ENCODE data around the gene CYP19A1. TPM values are rescaled to one million over a fixed set of nuclear protein-coding genes. Genes with fewer than 3 reads are reported as not detected.

Gene CYP19A1
- total RNA-seq, 3 donors from 2014 or later, result 1.0 to 24.9 (median 6.9) TPM

- Histone ChIP-seq H3K27me3 (no peaks in the 10 kb centered on the region), H3K4me1 (no peaks in the 10 kb centered on the region), H3K27ac (peak overlapping the region; percentile 53 to 76), H3K9me3 (no peaks in the 10 kb centered on the region), H3K36me3 (no peaks in the 10 kb centered on the region), H3K4me3 (no peak overlapping the region)
- intact Hi-C loops (cut with DNase I; ENCODE audit: low total_unique reads), result loop anchor here (10.0 kb wide), 2 partner anchors 132 to 1212 kb away; no protein-coding TSS in a partner anchor
- no peak for DNase-seq (ENCODE audit: low spot score in 2 of 2)
- TF ChIP-seq CTCF (IDR thresholded peaks at IDR 0.05), result no peak
- TF ChIP-seq POLR2AphosphoS5 (IDR thresholded peaks at IDR 0.05), result peak in 1 of 3 donors; percentile 36
- TF ChIP-seq POLR2A (IDR thresholded peaks at IDR 0.05), result no peak
These were observed 38.8 kb upstream of the CYP19A1 start for GRCh38 chr15:51377038-51377786.

- TF ChIP-seq POLR2AphosphoS5 (IDR thresholded peaks at IDR 0.05) (no peak), POLR2A (IDR thresholded peaks at IDR 0.05) (no peak), CTCF (IDR thresholded peaks at IDR 0.05) (no peak)
- no peaks in the 10 kb centered on the region for H3K36me3 ChIP-seq
- no peaks in the 10 kb centered on the region for H3K4me1 ChIP-seq
- H3K27ac ChIP-seq, result no peak overlapping the region
- no peak for DNase-seq (ENCODE audit: low spot score in 2 of 2)
- no peaks in the 10 kb centered on the region for H3K9me3 ChIP-seq
- H3K27me3 ChIP-seq, result no peaks in the 10 kb centered on the region
- intact Hi-C loops (cut with DNase I; ENCODE audit: low total_unique reads), result loop anchor here (10.0 kb wide), 2 partner anchors 131 to 1211 kb away; no protein-coding TSS in a partner anchor
- H3K4me3 ChIP-seq, result no peak overlapping the region
These were observed 37.7 kb upstream of the CYP19A1 start for GRCh38 chr15:51375966-51376640.

GRCh38 chr15:51374131-51374530, 35.7 kb upstream of the CYP19A1 start:
- no peaks in the 10 kb centered on the region for H3K9me3 ChIP-seq
- intact Hi-C loops (cut with DNase I; ENCODE audit: low total_unique reads), result loop anchor here (10.0 kb wide), 2 partner anchors 129 to 1209 kb away; no protein-coding TSS in a partner anchor

GRCh38 chr15:51371266-51371665, 32.9 kb upstream of the CYP19A1 start:
- no peak for TF ChIP-seq CTCF (IDR thresholded peaks at IDR 0.05)
- TF ChIP-seq POLR2A (IDR thresholded peaks at IDR 0.05), result no peak
- TF ChIP-seq POLR2AphosphoS5 (IDR thresholded peaks at IDR 0.05), result no peak
- Histone ChIP-seq H3K4me3 (no peak overlapping the region), H3K27ac (no peak overlapping the region), H3K9me3 (no peaks in the 10 kb centered on the region), H3K27me3 (no peaks in the 10 kb centered on the region), H3K4me1 (peaks cover 0 to 6% of the 10 kb centered on the region in 2 donors), H3K36me3 (no peaks in the 10 kb centered on the region)
- DNase-seq (ENCODE audit: low spot score in 2 of 2), result no peak
- intact Hi-C loops (cut with DNase I; ENCODE audit: low total_unique reads), result loop anchor here (10.0 kb wide), 2 partner anchors 126 to 1206 kb away; no protein-coding TSS in a partner anchor

More at GRCh38 chr15:51374131-51374530, 35.7 kb upstream of the CYP19A1 start:
- H3K4me3 ChIP-seq, result no peak overlapping the region
- H3K36me3 ChIP-seq, result no peaks in the 10 kb centered on the region
- DNase-seq (ENCODE audit: low spot score in 2 of 2), result no peak
- H3K4me1 ChIP-seq, result no peaks in the 10 kb centered on the region
- no peak overlapping the region for H3K27ac ChIP-seq
- no peaks in the 10 kb centered on the region for H3K27me3 ChIP-seq
- TF ChIP-seq CTCF (IDR thresholded peaks at IDR 0.05) (no peak), POLR2A (IDR thresholded peaks at IDR 0.05) (no peak), POLR2AphosphoS5 (IDR thresholded peaks at IDR 0.05) (no peak)

GRCh38 chr15:51369451-51369761, 31.0 kb upstream of the CYP19A1 start:
- no peak for TF ChIP-seq POLR2A (IDR thresholded peaks at IDR 0.05)
- no peak for TF ChIP-seq CTCF (IDR thresholded peaks at IDR 0.05)
- TF ChIP-seq POLR2AphosphoS5 (IDR thresholded peaks at IDR 0.05), result no peak
- no peak for DNase-seq (ENCODE audit: low spot score in 2 of 2)
- no peak overlapping the region for H3K27ac ChIP-seq
- H3K36me3 ChIP-seq, result no peaks in the 10 kb centered on the region
- H3K9me3 ChIP-seq, result no peaks in the 10 kb centered on the region
- H3K4me3 ChIP-seq, result no peak overlapping the region
- no peaks in the 10 kb centered on the region for H3K27me3 ChIP-seq
- peaks cover 0 to 6% of the 10 kb centered on the region in 2 donors for H3K4me1 ChIP-seq
- intact Hi-C loops (cut with DNase I; ENCODE audit: low total_unique reads), result no loop called here
